Ovary (tissue), 9 donors: ENCODE measurements around the gene RFPL2. TPM values are rescaled to one million over a fixed set of nuclear protein-coding genes. Genes with fewer than 3 reads are reported as not detected.

Experiments
- DNase-seq, 5 donors: peaks; one replicate each; pipeline ENCODE4 v3.0.0-alpha.2; 2019 to 2020
- H3K27ac ChIP-seq, 2 donors: fragments of 200-600 bp; one replicate each; pipeline versions ENCODE4 v1.5.1 to v1.8.0; 2019 to 2022
- H3K27me3 ChIP-seq: fragments of 200-600 bp; one replicate; pipeline ENCODE4 v1.8.0; 2022
- H3K36me3 ChIP-seq: fragments of 200-600 bp; sonication (generic); one replicate; pipeline ENCODE4 v1.5.1; 2019
- H3K4me1 ChIP-seq: one replicate; pipeline ENCODE4 v1.8.1; 2013; ENCODE audit warnings: mild to moderate bottlenecking, moderate library complexity; ENCODE audit not compliant: insufficient read depth
- H3K4me3 ChIP-seq: fragments of 200-600 bp; sonication (generic); one replicate; pipeline ENCODE4 v1.5.1; 2017
- H3K9me3 ChIP-seq, 2 donors: fragments of 200-600 bp in 1 of 2; sonication (generic) in 1 of 2; one replicate each; pipeline versions ENCODE4 v1.5.1 to v1.8.1; 2013 to 2019; ENCODE audit warnings: mild to moderate bottlenecking in 1 of 2, moderate library complexity in 1 of 2
- CTCF ChIP-seq, 3 donors: fragments of 450-650 bp in 2 of 3; fragments of 200-600 bp in 1 of 3; IDR thresholded peaks; one replicate each; pipeline versions ENCODE4 v1.5.1 to v1.8.0; 2016 to 2022; ENCODE audit warnings: antibody characterized with exemption in 3 of 3, mild to moderate bottlenecking in 1 of 3
- EP300 ChIP-seq: sonication (generic); formaldehyde crosslinking; IDR thresholded peaks from one replicate; pipeline ENCODE4 v1.6.1; 2017; ENCODE audit warnings: antibody characterized with exemption
- POLR2A ChIP-seq: fragments of 450-650 bp; IDR thresholded peaks from one replicate; pipeline ENCODE4 v1.6.1; 2017; ENCODE audit warnings: antibody characterized with exemption, mild to moderate bottlenecking, moderate library complexity
- WGBS, 3 donors: extraction: QIAGEN DNeasy Blood & Tissue Kit in 1 of 3; methylation state at CpG; one replicate each; pipeline versions ENCODE4 v1.1.5 to v1.1.7; 2013 to 2017; 5-methylcytosine and 5-hydroxymethylcytosine counted together
- intact Hi-C, 4 donors: fragments of 100-400 bp; cut with DNase I; formaldehyde crosslinking; loops; one replicate each; pipeline versions ENCODE4 v1.11.0 to v1.15.1; 2022 to 2023
- polyA plus RNA-seq, 2 donors: library from polyadenylated mRNA; stranded (reverse); fragments of 200-250 nt in 1 of 2; fragments of 350-450 nt in 1 of 2; fragmentation: Illumina TruSeq in 1 of 2; extraction: RNeasy Lipid Tissue Mini Kit (QIAGEN cat#74804) in 1 of 2; gene quantifications; one replicate each; pipeline ENCODE4 v1.2.3, GENCODE V29; 2013 to 2014
- total RNA-seq, 7 donors: library from RNA; depleted of rRNA in 2 of 7; stranded (reverse); fragments of >200 nt in 2 of 7; fragmentation: NEBNext Ultra II Directional in 3 of 7; extraction: Animal tissue kit (Norgen Biotek cat#: 25700) in 3 of 7; gene quantifications; one replicate each; pipeline versions ENCODE4 v1.1.0 to v1.2.4, GENCODE V29; 2016 to 2023
- donor health status: DM: no; HTN: no; CAD: no; lungs with moderate emphysema.
- donor health status: DM: no; HTN: no; CAD: no.
- donor health status: Bipolar disorder and iron deficiency.
- donor health status: DM: yes; HTN: yes; CAD: no.
- donor health status: DM: no; HTN: no; CAD: no.
- donor health status: DM: yes; HTN: yes; CAD: no.

The RFPL2 gene
- total and polyA plus RNA-seq, 9 donors: not detected

- Histone ChIP-seq H3K4me1 (no peaks in the 10 kb centered on the region), H3K9me3 (no peaks in the 10 kb centered on the region), H3K27ac (no peak overlapping the region), H3K27me3 (no peaks in the 10 kb centered on the region), H3K4me3 (no peak overlapping the region), H3K36me3 (no peaks in the 10 kb centered on the region)
- WGBS, 3 donors: 64 to 65% (median 64%) methylated on average over 3 of the region's 3 CpGs
- no peak for DNase-seq
- TF ChIP-seq CTCF (IDR thresholded peaks at IDR 0.05): no peak
- no peak for TF ChIP-seq EP300
- no peak for TF ChIP-seq POLR2A
- intact Hi-C loops: no loop called here
Observed at GRCh38 chr22:32245042-32245441, 40.2 kb upstream of the RFPL2 start.

- Histone ChIP-seq H3K27me3 (no peaks in the 10 kb centered on the region), H3K4me1 (no peaks in the 10 kb centered on the region), H3K4me3 (no peak overlapping the region), H3K36me3 (no peaks in the 10 kb centered on the region), H3K9me3 (no peaks in the 10 kb centered on the region), H3K27ac (no peak overlapping the region)
- no peak for DNase-seq
- TF ChIP-seq POLR2A: no peak
- no peak for TF ChIP-seq EP300
- no peak for TF ChIP-seq CTCF (IDR thresholded peaks at IDR 0.05)
- intact Hi-C loops: no loop called here
- WGBS, 3 donors: 86 to 95% (median 91%) methylated on average over 1 of the region's 1 CpG
Observed at GRCh38 chr22:32244547-32244946, 39.7 kb upstream of the RFPL2 start.

- Histone ChIP-seq H3K4me3 (no peak overlapping the region), H3K36me3 (no peaks in the 10 kb centered on the region), H3K27me3 (no peaks in the 10 kb centered on the region), H3K27ac (no peak overlapping the region), H3K4me1 (no peaks in the 10 kb centered on the region), H3K9me3 (no peaks in the 10 kb centered on the region)
- intact Hi-C loops: no loop called here
- no peak for DNase-seq
- WGBS, 3 donors: 50 to 57% (median 53%) methylated on average over 2 of the region's 2 CpGs
- no peak for TF ChIP-seq POLR2A
- no peak for TF ChIP-seq CTCF (IDR thresholded peaks at IDR 0.05)
- TF ChIP-seq EP300: no peak
Observed at GRCh38 chr22:32240461-32240860, 35.6 kb upstream of the RFPL2 start.

- DNase-seq: no peak
- Histone ChIP-seq H3K9me3 (no peaks in the 10 kb centered on the region), H3K27me3 (no peaks in the 10 kb centered on the region), H3K4me3 (no peak overlapping the region), H3K4me1 (no peaks in the 10 kb centered on the region), H3K27ac (no peak overlapping the region), H3K36me3 (no peaks in the 10 kb centered on the region)
- intact Hi-C loops: loop anchor here in 1 of 4 donors (10.0 kb wide), 1 partner anchor 243 kb away; no protein-coding TSS in a partner anchor
- TF ChIP-seq EP300 (no peak), POLR2A (no peak), CTCF (IDR thresholded peaks at IDR 0.05) (no peak)
- 78 to 93% (median 92%) methylated on average over 1 of the region's 1 CpG for WGBS, 3 donors
Observed at GRCh38 chr22:32237906-32238305, 33.0 kb upstream of the RFPL2 start.
